GM19324 (cell line): ENCODE results near the gene FBLN2.

Experiments used
- ATAC-seq: cut with Tn5 transposase; IDR thresholded peaks from one replicate; pipeline ENCODE4 v1.9.1; 2021; ENCODE audit warnings: mild to moderate bottlenecking, moderate library complexity; ENCODE audit not compliant: unreplicated experiment, low FRiP score

Gene FBLN2

DNA sequence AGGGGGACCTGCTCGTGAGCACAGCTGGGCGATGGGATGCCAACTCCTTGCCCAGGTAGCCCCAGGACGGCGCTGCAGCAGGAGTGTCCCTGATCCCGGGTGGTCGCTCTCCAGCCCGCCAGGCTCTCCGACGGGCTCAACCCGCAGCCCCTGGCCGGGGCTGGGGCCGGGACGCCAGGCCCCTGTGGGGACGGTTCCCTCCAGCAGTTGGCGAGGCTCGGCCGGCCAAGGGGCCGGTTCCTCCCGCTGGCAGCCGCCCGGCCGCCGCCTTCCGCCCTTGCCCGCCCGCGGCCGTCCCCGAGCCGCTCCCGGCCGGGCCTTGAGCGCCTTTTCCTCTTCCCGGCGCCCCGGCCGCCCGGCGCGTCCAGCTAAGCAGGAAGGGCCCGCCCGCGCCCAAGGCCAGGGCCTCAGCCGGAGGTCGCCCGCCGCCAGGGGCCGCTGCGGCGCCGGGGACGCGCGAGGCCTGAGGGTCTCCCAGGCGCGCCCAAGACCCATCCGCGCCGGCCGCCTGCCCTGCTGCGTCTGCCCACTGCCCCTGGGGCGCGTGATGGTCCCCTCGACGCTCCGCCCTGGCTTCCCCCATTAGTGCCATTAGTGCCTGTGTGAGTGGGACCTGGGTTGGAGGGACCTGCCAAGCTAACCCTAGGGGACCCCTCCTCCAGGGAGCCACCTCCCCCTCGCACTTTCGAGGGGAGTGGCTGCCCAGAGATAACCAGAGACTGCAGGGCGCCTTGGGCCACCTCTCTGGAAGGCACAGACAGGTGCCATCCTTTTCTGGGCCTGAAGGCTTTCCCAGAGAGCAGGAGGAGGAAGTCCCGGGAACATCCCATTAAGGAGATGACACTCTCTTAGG, 106.4 kb downstream of the FBLN2 start:
- ATAC-seq = no peak

DNA sequence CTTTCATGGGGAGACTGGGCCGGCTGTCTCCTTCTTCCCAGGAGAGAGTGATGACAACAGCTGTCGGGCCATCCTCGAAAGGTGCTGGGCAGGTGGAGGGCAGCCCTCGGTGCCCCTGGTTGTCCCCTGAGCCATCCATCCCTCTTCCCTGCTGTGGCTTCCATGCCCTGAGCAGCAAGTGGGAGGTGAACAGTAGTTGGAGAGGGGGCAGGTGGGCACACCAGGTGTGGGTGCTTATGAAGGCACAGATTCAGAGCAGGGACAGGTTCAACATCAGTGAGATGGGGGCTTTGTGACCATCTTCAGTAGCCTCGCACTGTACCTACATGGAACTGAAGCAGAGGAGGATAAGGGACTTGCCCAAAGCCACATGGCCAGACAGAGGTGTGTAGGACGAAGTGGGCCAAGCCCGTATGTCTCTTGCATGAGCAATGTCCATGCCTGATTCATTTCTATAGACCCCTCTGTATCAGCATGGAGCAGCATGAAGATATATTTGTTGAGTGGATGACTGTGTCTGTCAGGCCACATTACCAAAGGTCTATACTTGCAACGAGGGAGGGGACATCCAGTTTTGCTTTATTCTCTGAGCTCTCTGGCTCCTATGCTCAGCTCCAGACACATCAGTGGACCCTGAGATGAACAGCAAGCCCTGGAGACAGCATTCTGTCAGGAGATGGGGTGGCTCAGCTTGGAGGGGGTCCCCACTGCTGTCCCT, 107.8 kb downstream of the FBLN2 start:
- no peak for ATAC-seq

DNA sequence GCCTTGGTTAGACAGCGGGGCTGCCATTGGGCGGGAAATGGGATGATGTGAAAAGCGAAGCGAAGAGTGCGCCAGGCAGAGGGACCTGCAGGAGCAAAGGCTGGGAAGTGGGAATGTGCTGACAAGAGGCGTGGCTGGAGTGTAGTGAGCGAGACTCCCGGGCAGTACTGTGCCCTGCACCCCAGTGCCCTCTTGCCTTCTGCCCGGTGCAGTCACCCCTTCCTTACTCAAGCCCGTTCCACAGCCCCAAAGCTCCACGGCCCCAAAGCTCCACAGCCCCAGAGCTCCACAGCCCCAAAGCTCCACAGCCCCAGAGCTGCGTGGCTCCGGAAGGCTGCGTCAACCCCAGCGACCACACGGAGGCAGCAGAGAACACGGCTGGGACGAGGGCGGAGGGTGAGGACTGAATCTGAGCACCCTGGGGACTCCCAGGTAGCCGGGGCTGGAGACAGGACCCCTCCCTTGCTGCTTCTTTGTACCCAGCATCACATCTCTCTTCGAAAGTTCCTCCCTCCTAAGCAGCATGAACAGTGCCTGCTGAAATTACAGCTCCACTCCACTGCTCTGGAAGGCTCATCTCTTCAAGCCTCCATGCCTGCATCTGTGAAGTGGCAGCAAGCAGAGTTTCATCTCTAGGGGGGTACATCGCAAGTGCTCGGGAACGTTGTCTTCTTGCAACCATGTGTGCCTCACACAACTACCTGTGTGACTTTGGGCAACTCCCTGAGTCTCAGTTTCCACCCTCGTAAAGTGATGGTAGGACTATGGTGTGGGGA, 108.9 kb downstream of the FBLN2 start:
- ATAC-seq = no peak

DNA sequence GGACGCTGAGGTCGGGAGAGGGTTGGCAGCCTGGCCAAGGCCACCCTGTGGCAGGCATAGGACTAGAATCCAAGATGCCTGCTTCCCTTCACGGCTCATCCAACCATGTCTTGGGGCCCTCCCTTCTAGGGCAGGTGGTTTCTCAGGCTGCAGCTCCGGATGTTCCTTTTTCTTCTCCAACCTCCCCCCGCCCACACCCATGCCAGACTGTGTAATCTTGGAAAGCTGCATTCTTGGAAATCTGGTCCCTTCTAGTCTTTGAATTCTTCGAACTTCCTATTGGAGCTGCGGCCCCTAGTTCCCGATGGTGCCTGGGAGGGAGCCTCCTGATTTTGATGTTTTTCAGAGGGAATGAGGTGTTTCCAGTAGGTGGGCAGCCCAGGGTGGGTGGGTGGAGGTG, 109.8 kb downstream of the FBLN2 start:
- ATAC-seq = no peak

DNA sequence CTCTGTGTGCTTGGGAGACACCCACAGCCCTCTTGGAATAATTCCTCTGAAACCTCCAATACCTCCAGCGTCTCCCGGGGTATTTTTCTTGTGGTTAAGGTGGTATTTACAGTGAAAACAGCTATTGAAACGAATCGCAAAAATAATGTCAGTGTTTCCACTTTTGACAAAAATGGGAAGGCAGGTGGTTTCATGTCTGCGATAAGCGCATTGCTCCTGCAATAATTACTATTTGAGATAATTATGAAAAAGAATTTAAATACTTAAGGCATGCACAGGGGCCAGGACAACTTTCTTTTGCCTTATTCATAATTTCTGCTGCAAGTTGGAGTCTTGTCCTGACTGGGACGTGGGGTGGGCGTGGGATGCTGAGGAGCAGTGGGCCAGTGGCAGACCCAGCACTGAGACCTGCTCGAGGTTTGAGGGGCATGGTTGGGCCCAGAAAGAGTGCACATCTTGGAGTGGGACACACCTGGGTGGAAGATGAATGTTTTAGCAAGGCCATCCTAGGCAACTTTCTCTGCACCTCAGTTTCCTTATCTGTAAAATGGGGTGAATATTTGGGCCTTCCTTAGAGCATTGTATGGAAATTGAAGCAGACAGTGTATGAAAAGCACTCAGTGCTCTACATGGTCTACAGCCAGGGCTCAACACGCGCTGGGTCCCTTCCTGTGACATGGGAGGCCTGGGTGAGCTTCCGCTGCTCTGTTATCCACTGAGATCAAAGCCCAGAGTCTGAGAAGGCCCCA, 110.5 kb downstream of the FBLN2 start:
- ATAC-seq = no peak

DNA sequence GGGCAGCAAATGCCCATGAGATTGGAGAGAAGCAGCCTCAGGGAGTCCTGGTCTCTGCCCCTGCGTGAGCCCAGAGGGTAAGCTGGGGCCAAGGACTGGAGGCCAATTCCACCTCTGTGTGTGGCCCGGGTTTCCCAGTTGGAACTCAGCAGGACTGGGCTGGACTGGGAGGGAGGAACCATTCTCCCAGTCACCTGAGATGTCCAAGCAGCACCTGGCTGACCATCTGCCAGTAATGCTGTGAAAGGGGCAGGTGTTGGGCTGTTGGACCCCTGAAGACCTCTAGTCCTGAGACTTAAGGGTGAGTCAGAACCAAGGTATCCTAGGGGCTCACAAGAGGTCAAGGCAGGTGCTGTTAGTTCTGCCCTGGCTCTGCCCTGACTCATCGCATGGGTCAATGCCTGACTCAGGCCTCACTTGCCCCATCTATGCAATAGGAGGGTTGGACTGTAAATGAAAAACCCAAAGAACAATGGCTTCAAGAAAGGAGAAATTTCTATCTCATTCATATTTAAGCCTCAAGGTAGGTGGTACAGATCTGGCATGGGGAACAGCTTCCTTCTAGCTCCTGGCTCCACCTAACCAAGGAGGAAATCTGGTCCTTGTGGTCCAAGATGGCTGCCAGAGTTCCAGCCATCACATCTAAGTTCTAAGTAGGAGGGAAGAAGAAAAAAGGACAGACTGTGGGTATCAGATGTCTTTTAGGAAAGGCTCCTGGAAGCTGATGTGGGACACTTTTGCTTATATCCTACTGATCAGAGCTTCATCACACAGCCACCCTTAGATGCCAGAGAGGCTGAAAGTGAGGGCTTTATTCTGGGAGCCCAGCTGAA, 111.3 kb downstream of the FBLN2 start:
- ATAC-seq = no peak

DNA sequence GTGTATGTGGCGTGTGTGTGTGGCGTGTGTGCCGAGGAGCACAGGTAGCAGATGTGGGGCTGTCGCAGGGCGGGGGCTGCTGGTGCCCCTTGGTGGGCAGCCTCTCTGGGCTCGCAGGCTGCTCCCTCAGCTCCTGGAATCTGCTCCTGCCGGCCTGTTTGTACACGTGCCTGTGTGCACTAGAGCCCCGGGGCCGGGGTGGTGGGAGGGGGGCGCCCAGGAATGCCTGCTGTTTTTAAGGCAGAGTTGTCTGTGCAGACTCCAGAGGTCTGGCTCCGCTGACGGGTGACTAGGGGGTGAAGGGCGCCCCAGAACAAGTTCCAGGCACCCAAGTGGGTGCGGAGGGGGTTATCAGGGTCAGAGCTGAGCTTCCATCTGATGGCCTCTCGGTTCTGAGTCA, 112.2 kb downstream of the FBLN2 start:
- no peak for ATAC-seq

DNA sequence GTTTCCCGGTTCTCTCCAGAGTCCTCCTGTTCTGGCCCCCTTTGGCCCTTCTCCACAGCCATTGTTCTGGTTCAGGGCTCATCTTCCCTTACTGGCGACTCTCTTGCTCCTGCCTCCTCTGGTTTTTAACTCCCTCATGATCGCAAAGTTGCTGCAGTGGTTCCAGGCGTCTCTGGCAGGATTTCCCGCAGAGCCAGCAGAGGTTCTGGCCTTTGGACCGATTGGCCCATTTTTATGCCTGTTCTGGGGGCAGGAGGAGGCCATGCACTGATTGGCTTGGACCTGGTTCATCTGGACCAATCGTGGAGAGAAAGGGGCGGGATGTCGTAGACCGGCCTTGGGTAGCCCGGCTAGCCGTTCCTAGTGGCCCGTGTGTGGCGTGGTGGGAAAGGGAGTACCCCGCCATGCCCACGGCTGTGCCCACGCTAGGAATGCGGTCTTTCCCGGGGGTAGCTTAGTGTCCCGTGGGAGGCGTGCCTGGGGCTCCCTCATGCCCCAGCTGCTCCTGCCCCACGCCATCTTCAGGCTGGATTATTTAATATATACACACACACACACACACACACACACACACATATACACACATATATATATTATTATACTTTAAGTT, 113.4 kb downstream of the FBLN2 start:
- ATAC-seq = no peak

DNA sequence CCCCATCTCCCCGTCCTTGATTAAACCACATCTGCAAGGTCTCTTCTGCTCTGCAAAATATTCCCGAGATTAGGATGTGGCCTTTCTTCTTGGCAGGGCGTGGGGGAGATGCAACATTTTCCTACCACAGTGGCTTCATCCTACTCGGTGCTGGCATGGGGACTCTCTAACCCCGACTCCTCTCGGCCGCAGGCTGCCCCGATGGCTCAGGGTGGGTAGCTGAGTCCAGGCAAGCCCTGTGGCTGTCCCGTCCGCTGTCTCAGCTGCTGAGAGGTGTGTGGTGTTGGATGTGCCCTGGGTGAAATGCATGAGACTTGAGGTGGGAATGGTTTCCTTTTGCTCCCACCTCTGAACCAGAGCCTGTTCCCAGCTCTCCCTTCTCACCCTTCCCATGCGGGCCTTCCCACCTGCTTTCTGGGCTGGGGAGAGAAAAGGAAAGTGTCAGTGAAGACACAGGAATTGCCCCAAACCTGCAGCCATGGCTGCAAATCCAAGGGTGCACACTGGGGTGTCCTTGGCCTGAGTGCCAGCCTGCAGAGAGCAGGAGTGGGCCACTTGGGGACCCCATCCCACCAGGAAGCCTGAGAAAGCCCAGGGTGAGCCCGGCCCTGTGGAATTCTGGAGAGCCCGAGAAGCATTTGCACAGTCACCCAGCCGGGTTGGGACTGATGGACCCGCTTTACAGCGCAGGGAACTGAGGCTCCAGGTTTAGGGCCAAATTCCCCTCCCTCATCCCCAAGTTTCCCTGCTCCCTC, 115.0 kb downstream of the FBLN2 start:
- no peak for ATAC-seq

DNA sequence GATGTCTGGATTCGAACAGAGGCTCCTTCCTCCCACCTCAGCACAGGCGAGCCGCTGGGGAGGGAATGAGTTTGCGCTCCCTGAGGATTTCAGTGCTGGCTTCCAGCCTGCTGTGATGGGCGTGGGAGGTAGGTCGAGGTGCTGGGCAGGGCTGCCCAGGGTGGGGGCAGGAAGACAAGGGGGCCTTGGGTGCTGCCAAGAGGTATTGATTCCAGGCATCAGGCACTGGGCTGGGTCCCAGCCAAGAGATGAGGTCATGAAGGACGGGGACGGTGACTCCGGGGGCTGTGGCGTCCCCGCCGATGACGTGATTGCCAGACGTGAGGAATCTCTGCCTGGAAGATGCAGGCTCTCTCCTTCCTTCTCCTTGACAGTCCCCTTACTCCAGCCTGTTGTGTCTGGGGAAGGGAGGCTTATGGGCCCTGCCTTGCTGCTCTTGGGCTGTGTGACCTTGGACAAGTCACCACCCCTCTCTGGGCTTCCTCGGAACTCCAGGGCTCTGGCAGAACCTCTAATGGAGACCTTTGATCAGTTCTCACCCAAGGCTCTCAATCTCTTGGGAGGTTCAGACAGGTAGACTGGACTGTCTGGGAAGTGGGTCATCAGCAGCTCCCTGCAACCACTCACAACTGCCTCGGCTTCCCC, 116.8 kb downstream of the FBLN2 start:
- no peak for ATAC-seq

DNA sequence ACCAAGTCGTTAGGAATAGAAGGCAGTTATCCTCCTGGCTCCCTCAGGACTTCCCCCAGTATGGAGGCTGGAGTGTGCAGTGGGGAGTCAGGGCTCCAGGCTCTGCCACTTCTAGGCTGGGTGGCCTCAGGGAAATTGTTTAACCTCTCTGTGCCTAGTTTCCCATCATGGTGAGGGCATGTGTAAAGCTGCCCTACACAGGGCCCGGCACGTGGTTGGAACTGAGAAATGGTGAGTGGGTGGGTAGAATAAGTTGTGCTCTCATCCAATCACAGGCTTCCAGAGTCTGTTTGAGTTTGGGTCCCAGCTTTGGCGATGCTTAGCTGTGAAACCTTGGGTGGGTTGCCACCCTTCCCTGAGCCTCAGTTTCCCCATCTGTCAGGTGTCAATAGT, 117.3 kb downstream of the FBLN2 start:
- ATAC-seq = no peak

DNA sequence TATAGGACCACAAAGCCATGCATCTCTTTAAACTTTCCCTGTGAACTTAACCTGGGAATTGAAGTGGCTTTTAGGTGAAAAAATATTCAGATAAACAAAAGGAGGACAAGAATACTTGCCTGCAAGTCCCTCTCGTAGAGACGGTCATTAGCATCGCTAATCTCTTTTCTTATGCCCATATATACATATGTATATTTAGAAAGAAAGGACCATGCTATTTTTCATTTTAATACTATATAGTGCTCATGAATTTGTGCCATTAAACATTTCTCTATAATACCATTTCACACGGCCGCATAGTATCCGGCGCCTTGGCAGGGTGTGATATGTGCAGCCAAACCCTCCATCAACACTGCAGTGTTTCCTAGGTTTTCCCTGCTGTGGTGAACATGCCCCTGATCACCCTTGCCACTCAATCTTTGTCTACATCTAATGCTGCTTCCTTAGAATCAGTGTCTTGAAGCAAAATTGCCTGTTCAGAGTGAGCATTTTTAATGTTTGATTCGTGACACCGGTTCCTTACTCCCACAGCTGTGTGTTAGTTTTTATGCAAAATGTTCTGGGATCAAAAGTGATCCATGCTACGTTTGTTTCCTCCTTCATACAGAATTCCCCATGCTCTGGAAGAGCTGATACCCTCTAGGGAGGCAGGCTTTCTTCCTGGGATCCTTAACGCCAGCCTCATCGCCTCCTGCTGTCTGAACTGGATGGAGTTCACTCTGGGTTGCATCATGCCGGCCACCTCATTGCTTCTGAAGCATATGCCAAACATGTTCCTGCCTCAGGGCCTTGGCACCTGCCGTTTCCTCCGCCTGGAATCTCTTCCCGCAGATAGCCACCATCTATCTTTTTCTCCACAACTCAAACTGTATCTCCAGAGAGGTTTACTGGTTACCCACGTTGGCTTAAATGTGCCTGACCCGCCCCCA, 118.1 kb downstream of the FBLN2 start:
- no peak for ATAC-seq

DNA sequence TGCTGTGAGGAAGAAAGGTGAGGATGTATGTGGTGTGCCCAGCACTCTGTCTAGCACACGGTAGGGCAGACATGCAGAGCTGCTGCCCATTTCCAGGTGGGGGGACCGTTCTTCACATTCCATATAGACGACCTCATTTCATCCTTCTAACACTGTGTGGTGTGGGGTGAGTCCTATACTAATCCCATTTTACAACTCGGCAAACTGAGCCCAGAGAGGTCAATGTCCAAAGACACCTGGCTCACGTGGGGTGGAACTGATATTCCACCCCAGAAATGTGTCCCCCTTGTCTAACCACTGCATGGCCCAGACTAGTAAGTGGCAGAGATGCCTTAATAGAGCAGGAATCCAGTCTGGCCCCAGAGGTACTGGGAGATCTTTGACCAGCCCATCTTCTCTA, 119.2 kb downstream of the FBLN2 start:
- no peak for ATAC-seq

DNA sequence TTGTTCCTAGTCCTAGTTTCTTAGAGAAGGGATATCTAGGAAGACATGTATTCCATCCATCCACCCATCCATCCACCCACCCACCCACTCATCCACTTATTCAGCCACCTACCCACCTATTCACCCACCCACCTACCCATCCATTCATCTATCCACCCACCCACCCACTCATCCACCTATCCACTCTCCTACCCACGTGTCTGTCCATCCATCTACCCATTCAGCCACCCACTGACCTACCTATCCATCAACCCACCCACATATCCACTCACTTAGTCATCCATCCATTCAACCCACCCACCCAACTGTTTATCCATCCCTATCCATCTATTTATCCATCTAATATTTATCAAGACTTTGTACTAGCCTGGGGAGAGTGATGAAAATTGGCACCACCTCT, 120.5 kb downstream of the FBLN2 start:
- ATAC-seq = no peak

DNA sequence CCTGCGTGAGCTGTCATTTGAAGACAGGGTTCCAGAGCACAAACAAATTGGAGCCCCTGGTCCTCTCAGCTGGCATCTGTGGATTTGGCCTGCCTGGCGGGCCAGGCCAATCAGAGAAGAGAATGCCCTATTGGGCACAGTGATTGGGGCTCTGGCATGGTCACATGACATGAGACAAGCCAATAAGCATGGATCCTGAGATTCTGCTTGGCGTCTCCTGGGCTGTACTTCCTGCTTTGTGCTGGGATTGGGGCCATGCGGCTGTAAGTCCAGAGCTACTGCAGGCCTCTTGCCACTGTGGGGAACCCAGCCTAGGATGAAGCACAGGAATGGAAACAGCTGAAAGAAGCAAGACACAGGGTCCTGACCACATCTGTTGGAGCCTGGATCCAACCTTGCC, 121.4 kb downstream of the FBLN2 start:
- ATAC-seq = no peak

DNA sequence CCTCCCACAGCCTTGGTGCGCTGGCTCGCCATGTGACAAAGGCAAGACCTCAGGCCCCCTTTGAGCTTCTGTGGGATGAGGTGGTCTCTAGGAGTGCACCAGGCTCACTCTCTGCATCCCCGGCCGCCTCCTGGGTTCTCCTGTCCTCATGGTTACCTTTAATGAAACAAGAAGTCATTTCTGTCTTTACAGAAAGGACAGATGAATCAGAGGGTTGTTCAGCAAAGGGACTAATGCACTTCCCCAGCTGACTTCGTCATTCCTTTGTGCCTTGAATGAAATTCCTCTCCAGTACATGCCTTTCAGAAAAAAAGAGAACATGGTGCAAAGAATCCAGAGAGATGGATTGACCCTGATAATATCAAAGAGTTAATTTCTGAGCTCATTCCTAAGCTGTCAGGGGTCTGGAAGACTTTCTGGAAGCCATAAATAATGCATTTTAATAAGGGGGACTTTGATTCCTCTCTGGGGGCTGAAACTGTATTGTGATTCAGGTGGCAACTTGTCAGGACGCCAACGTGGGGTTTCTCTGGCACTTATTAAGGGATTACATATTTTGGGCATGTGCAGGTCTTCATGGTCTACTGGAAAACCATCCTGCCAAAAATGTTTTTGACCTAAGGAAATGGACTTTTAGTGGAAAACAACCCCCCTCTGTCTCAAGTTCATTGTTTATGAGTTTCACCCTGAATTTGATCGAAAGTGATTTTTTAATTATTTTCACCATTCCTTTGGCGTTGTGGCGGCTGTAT, 122.7 kb downstream of the FBLN2 start:
- ATAC-seq = no peak
